Measurements from ENCODE around the gene IQUB.
"Not testable (repeated sequence)": the region's sequence is repeated elsewhere in the genome, so short reads cannot be mapped to it uniquely, and the experiment has no call there.

Gene IQUB

DNA sequence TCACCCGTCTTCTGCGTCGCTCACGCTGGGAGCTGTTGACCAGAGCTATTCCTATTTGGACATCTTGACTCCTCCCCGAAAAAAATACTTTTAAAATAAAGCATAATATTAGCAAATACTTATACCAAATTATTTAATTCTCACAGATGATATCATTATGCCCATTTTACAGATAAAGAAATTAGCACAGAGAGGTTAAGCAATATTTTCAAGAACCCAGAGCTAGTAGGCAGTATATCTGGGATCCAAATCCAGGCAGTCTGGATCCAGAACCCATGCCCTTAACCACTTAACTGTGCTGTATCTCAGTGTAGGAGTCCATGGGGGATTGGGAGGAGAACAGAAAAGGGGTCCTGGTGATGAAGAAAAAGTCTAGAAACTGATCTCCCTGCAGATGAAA, 6.1 kb downstream of the IQUB start:
- Histone ChIP-seq H3K9me2 (replicated peaks; ENCODE audit: insufficient read depth, low read length) (no peaks in the 10 kb centered on the region), H3F3A (ENCODE audit: insufficient read depth) (no peaks in the 10 kb centered on the region), H3K79me2 (ENCODE audit: insufficient read depth, low read length) (no peaks in the 10 kb centered on the region), H3K9me3 (ENCODE audit: insufficient read depth, low read length) (no peaks in the 10 kb centered on the region), H3K36me3 (ENCODE audit: low read length) (no peaks in the 10 kb centered on the region), H4K20me1 (ENCODE audit: low read depth, low read length) (no peaks in the 10 kb centered on the region), H2AFZ (ENCODE audit: low read depth, low read length, severe bottlenecking) (no peak overlapping the region), H3K27me3 (ENCODE audit: low read length) (no peaks in the 10 kb centered on the region), H3K9ac (ENCODE audit: low read length) (no peak overlapping the region), H3K4me2 (ENCODE audit: low read depth, low read length, poor library complexity, severe bottlenecking) (no peak overlapping the region), H3K27ac (ENCODE audit: low read depth, low read length) (no peak overlapping the region), H3K4me3 (ENCODE audit: insufficient read depth, low read length, poor library complexity, severe bottlenecking) (no peak overlapping the region)
- no peak for TF ChIP-seq EZH2phosphoT487 (conservative IDR thresholded peaks at IDR 0.05; ENCODE audit: low read length)
- TF ChIP-seq, protein P1, sequence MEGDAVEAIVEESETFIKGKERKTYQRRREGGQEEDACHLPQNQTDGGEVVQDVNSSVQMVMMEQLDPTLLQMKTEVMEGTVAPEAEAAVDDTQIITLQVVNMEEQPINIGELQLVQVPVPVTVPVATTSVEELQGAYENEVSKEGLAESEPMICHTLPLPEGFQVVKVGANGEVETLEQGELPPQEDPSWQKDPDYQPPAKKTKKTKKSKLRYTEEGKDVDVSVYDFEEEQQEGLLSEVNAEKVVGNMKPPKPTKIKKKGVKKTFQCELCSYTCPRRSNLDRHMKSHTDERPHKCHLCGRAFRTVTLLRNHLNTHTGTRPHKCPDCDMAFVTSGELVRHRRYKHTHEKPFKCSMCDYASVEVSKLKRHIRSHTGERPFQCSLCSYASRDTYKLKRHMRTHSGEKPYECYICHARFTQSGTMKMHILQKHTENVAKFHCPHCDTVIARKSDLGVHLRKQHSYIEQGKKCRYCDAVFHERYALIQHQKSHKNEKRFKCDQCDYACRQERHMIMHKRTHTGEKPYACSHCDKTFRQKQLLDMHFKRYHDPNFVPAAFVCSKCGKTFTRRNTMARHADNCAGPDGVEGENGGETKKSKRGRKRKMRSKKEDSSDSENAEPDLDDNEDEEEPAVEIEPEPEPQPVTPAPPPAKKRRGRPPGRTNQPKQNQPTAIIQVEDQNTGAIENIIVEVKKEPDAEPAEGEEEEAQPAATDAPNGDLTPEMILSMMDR (IDR thresholded peaks at IDR 0.05; ENCODE audit: insufficient read depth, low read length, poor library complexity, severe bottlenecking): no peak

DNA sequence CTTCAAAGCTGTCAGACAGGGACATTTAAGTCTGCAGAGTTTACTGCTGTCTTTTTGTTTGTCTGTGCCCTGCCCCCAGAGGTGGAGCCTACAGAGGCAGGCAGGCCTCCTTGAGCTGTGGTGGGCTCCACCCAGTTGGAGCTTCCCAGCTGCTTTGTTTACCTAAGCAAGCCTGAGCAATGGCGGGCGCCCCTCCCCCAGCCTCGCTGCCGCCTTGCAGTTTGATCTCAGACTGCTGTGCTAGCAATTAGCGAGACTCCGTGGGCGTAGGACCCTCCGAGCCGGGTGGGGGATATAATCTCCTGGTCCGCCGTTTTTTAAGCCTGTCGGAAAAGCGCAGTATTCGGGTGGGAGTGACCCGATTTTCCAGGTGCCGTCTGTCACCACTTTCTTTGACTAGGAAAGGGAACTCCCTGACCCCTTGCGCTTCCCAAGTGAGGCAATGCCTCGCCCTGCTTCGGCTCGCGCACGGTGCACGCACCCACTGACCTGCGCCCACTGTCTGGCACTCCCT, 6.6 kb downstream of the IQUB start:
- H3K27me3 ChIP-seq (ENCODE audit: low read length); H3K9me2 ChIP-seq (replicated peaks; ENCODE audit: insufficient read depth, low read length); H3K27ac ChIP-seq (ENCODE audit: low read depth, low read length); H2AFZ ChIP-seq (ENCODE audit: low read depth, low read length, severe bottlenecking); H3K4me3 ChIP-seq (ENCODE audit: insufficient read depth, low read length, poor library complexity, severe bottlenecking); H3K9ac ChIP-seq (ENCODE audit: low read length); H3K9me3 ChIP-seq (ENCODE audit: insufficient read depth, low read length); H4K20me1 ChIP-seq (ENCODE audit: low read depth, low read length); H3K79me2 ChIP-seq (ENCODE audit: insufficient read depth, low read length); H3K4me2 ChIP-seq (ENCODE audit: low read depth, low read length, poor library complexity, severe bottlenecking); H3K36me3 ChIP-seq (ENCODE audit: low read length); H3F3A ChIP-seq (ENCODE audit: insufficient read depth): not testable (repeated sequence)

DNA sequence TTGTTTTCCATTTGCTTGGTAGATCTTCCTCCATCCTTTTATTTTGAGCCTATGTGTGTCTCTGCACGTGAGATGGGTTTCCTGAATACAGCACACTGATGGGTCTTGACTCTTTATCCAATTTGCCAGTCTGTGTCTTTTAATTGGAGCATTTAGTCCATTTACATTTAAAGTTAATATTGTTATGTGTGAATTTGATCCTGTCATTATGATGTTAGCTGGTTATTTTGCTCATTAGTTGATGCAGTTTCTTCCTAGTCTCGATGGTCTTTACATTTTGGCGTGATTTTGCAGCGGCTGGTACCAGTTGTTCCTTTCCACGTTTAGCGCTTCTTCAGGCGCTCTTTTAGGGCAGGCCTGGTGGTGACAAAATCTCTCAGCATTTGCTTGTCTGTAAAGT, 7.9 kb downstream of the IQUB start:
- not testable (repeated sequence) for H3F3A ChIP-seq (ENCODE audit: insufficient read depth); H3K36me3 ChIP-seq (ENCODE audit: low read length); H3K4me2 ChIP-seq (ENCODE audit: low read depth, low read length, poor library complexity, severe bottlenecking); H3K9me3 ChIP-seq (ENCODE audit: insufficient read depth, low read length); H3K4me3 ChIP-seq (ENCODE audit: insufficient read depth, low read length, poor library complexity, severe bottlenecking); H3K9ac ChIP-seq (ENCODE audit: low read length); H3K9me2 ChIP-seq (replicated peaks; ENCODE audit: insufficient read depth, low read length); H3K79me2 ChIP-seq (ENCODE audit: insufficient read depth, low read length); H4K20me1 ChIP-seq (ENCODE audit: low read depth, low read length); H3K27me3 ChIP-seq (ENCODE audit: low read length); H3K27ac ChIP-seq (ENCODE audit: low read depth, low read length); H2AFZ ChIP-seq (ENCODE audit: low read depth, low read length, severe bottlenecking)

DNA sequence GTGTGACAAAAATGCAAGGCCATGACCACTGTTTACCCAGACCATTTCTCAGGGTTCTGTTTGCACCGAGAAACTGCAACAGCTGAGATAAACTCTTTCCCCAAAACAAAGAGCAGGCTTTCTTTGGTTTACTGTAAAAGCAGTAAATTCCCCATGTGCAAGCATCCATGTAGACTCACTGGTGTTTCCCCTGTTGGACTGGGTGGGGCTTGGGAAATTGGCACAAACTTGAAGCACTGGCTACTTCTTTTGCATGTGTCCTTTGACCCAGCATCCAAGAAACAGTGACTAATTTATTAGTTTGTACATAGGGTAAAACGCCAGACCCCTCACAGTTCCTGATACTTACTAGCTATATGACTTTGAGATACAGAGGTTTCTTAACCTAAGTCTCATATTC, 12.3 kb downstream of the IQUB start:
- Histone ChIP-seq H4K20me1 (ENCODE audit: low read depth, low read length) (no peaks in the 10 kb centered on the region), H3K4me3 (ENCODE audit: insufficient read depth, low read length, poor library complexity, severe bottlenecking) (no peak overlapping the region), H3K27me3 (ENCODE audit: low read length) (no peaks in the 10 kb centered on the region), H3K9me2 (replicated peaks; ENCODE audit: insufficient read depth, low read length) (no peaks in the 10 kb centered on the region), H3F3A (ENCODE audit: insufficient read depth) (no peaks in the 10 kb centered on the region), H3K9me3 (ENCODE audit: insufficient read depth, low read length) (no peaks in the 10 kb centered on the region), H3K4me2 (ENCODE audit: low read depth, low read length, poor library complexity, severe bottlenecking) (no peak overlapping the region), H3K36me3 (ENCODE audit: low read length) (no peaks in the 10 kb centered on the region), H3K9ac (ENCODE audit: low read length) (no peak overlapping the region), H3K79me2 (ENCODE audit: insufficient read depth, low read length) (no peaks in the 10 kb centered on the region), H2AFZ (ENCODE audit: low read depth, low read length, severe bottlenecking) (no peak overlapping the region), H3K27ac (ENCODE audit: low read depth, low read length) (no peak overlapping the region)
- TF ChIP-seq, protein P1 (IDR thresholded peaks at IDR 0.05; ENCODE audit: insufficient read depth, low read length, poor library complexity, severe bottlenecking): no peak
- no peak for TF ChIP-seq EZH2phosphoT487 (conservative IDR thresholded peaks at IDR 0.05; ENCODE audit: low read length)

All from SU-DHL-6 (cell line).